Left lobe of liver (tissue), 2 donors: Measurements from ENCODE around the gene LRBA. TPM values are rescaled to one million over a fixed set of nuclear protein-coding genes. Genes with fewer than 3 reads are reported as not detected.

Source experiments
- ATAC-seq: fragments of 200-7000 bp; cut with Tn5 transposase; one replicate; pipeline ENCODE4 v1.9.1; 2020; ENCODE audit warnings: mild to moderate bottlenecking, moderate library complexity
- DNase-seq: peaks from one replicate; pipeline ENCODE4 v3.0.0-alpha.2; 2020; ENCODE audit warnings: low spot score
- total RNA-seq: library from RNA; stranded (reverse); gene quantifications from one replicate; pipeline ENCODE4 v1.2.1, GENCODE V29; 2021
- donor health status: DM: no; HTN: no; CAD: no; lungs with moderate emphysema.
- donor health status: DM: no; HTN: yes; CAD: no.

The LRBA gene
- total RNA-seq, 1 donor from 2014 or later, result 26.7 TPM

- no peak for ATAC-seq
These were observed 550.6 kb downstream of the LRBA start for GRCh38 chr4:150464523-150464922.

GRCh38 chr4:150462743-150463142 is 552.3 kb downstream of the LRBA start:
- no peak for DNase-seq
- ATAC-seq, result no peak

More at GRCh38 chr4:150464523-150464922, 550.6 kb downstream of the LRBA start:
- no peak for DNase-seq

GRCh38 chr4:150461957-150462356 is 553.1 kb downstream of the LRBA start:
- ATAC-seq (no peak), DNase-seq (no peak)

GRCh38 chr4:150457802-150458201 is 557.3 kb downstream of the LRBA start:
- ATAC-seq, result no peak
- DNase-seq, result no peak

GRCh38 chr4:150451883-150452282 is 563.2 kb downstream of the LRBA start:
- ATAC-seq (no peak), DNase-seq (no peak)

- DNase-seq, result no peak
- ATAC-seq, result no peak
These were observed 567.7 kb downstream of the LRBA start for GRCh38 chr4:150447356-150447755.

- no peak for DNase-seq
- no peak for ATAC-seq
These were observed 575.6 kb downstream of the LRBA start for GRCh38 chr4:150439451-150439933.

- no peak for ATAC-seq
- no peak for DNase-seq
These were observed 578.3 kb downstream of the LRBA start for GRCh38 chr4:150436598-150437370.

GRCh38 chr4:150431221-150431620 is 583.9 kb downstream of the LRBA start:
- no peak for ATAC-seq

GRCh38 chr4:150425161-150425560 is 589.9 kb downstream of the LRBA start:
- ATAC-seq, result no peak

More at GRCh38 chr4:150431221-150431620, 583.9 kb downstream of the LRBA start:
- no peak for DNase-seq

GRCh38 chr4:150423503-150423902 is 591.6 kb downstream of the LRBA start:
- ATAC-seq (no peak), DNase-seq (no peak)

More at GRCh38 chr4:150425161-150425560, 589.9 kb downstream of the LRBA start:
- DNase-seq, result no peak

GRCh38 chr4:150423074-150423473 is 592.0 kb downstream of the LRBA start:
- no peak for ATAC-seq
- DNase-seq, result no peak

GRCh38 chr4:150421612-150422011 is 593.5 kb downstream of the LRBA start:
- DNase-seq (no peak), ATAC-seq (peak; percentile 22)

GRCh38 chr4:150419939-150420338 is 595.1 kb downstream of the LRBA start:
- ATAC-seq (no peak), DNase-seq (no peak)

- ATAC-seq (no peak), DNase-seq (no peak)
These were observed 596.2 kb downstream of the LRBA start for GRCh38 chr4:150418757-150419410.

GRCh38 chr4:150415213-150415612 is 599.9 kb downstream of the LRBA start:
- no peak for ATAC-seq
- DNase-seq, result no peak

- DNase-seq (no peak), ATAC-seq (no peak)
These were observed 603.6 kb downstream of the LRBA start for GRCh38 chr4:150411520-150411919.

GRCh38 chr4:150402871-150403272 is 612.2 kb downstream of the LRBA start:
- peak; percentile 57 for ATAC-seq

GRCh38 chr4:150401083-150401687 is 613.9 kb downstream of the LRBA start:
- ATAC-seq (no peak), DNase-seq (no peak)

More at GRCh38 chr4:150402871-150403272, 612.2 kb downstream of the LRBA start:
- no peak for DNase-seq

GRCh38 chr4:150395872-150396271 is 619.2 kb downstream of the LRBA start:
- ATAC-seq (no peak), DNase-seq (no peak)

GRCh38 chr4:150394046-150394445 is 621.0 kb downstream of the LRBA start:
- no peak for DNase-seq
- no peak for ATAC-seq

- ATAC-seq, result no peak
These were observed 624.0 kb downstream of the LRBA start for GRCh38 chr4:150391052-150391451.

More at GRCh38 chr4:150391052-150391451, 624.0 kb downstream of the LRBA start:
- no peak for DNase-seq
